GM18867 (cell line): ENCODE measurements around the gene DLEC1.

ENCODE experiments used
- ATAC-seq: cut with Tn5 transposase; IDR thresholded peaks from one replicate; pipeline ENCODE4 v1.9.1; 2021; ENCODE audit warnings: mild to moderate bottlenecking, moderate library complexity; ENCODE audit not compliant: unreplicated experiment

Gene DLEC1

DNA sequence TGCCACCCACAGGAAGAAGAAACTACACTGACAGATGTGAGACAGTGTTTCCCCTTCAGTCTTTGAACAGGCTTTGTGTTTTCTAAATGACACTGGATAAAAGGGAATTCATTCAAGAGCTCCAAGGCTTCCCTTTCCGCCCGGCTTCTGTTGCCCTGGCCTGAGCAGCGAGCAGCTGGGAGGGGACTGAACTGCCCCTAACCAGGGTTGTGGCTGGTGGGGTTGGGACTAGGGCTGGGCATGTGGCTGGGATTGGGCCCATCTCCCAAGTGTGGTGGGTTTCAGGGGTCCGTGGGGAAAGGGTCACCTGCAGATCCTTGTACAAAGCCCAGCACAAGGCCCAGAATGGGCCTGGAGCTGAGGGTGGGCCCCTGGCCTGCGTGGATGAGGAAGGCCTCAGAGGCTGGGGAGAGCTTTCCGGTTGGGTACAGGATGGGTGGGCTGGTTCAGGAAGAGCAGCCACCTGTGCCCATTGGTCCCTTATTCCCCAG is 38.0 kb upstream of the DLEC1 start:
- no peak for ATAC-seq

GRCh38 chr3:38001456-38002081 is 37.4 kb upstream of the DLEC1 start:
- no peak for ATAC-seq

DNA sequence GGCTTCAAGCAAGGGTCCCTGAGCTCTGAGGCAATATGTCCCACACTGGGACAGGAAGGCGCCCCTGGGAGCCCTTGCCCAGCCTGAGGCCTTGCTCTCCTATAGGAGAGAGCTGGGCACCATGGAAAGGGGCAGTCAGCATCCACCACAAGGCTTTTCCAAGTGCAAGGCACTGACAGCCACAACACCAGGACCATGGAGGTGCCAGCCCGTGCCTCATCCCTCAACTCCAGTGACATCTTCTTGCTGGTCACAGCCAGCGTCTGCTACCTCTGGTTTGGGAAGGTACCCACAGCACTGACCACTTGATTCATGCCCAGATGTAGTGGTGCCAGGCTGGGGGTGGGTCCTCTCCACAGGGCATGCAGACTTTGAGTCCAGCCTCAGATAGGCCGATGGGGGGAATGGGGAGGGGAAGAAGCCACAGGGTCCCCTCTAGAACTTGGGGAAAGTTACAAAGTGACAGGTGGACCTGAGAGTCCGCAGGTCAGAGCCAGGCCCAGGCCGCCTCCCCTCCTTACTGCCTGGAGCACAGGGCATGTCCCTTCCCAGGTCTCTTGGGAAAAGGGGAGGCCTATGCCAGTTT is 36.6 kb upstream of the DLEC1 start:
- ATAC-seq = no peak

DNA sequence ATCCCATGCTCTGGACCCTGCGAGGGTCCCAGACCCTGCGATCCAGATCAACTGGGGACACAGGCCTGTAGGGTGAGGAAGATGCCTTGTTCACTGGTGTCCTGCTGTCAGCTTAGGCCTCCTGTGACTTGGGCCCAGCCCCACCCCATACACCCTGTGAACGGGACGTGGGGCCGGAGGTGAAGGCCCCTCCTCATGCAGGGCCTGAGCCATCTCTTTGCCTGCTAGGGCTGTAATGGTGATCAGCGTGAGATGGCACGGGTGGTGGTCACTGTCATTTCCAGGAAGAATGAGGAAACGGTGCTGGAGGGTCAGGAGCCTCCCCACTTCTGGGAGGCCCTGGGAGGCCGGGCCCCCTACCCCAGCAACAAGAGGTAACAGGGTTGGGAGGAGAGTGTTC is 36.1 kb upstream of the DLEC1 start:
- no peak for ATAC-seq

GRCh38 chr3:38003371-38003816 is 35.6 kb upstream of the DLEC1 start:
- no peak for ATAC-seq

GRCh38 chr3:38003817-38004414 is 35.1 kb upstream of the DLEC1 start:
- no peak for ATAC-seq

GRCh38 chr3:38004415-38005075 is 34.5 kb upstream of the DLEC1 start:
- peak; percentile 61 for ATAC-seq

DNA sequence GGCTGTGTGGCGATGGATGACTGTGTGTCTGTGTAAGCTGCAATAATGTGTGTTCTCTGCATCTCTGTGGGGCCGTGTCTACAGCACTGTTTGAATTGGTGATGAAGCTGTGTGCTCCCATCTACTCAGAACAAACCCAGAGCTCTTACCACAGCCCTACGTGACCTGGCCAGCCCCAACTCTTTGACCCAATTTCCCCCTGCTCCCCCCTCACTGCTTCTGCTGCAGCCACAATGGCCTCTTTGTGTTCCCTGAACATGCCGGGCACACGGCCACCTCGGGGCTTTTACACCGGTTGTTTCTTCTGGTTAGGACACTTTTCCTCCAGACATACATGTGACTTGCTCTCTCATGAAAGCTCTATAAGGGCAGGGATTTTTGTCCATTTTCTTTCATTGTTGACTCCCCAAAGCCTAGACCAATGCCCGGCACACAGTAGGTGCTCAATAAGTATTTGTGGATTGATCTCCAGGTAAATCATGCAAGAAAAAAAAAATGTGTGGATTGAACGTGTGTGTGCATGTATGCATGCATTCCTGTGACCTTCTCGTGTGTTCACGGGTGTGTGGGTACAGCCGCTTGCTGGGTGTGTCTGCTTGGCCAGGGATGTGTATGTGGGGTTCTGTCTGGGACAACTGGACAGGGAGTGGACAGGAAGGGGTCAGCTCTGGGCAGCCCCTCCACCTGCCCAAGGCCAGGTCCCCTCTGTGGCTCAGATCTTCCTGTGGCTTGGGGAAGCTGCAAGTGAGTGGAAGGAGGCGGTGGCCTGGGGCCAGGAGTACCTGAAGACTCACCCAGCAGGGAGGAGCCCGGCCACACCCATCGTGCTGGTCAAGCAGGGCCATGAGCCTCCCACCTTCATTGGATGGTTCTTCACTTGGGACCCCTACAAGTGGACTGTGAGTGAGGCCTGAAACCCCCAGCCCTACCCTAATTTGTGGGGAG is 33.7 kb upstream of the DLEC1 start:
- no peak for ATAC-seq

GRCh38 chr3:38006031-38006430 is 33.0 kb upstream of the DLEC1 start:
- no peak for ATAC-seq

- no peak for ATAC-seq
Measured at GRCh38 chr3:38006445-38006995, 32.5 kb upstream of the DLEC1 start.

DNA sequence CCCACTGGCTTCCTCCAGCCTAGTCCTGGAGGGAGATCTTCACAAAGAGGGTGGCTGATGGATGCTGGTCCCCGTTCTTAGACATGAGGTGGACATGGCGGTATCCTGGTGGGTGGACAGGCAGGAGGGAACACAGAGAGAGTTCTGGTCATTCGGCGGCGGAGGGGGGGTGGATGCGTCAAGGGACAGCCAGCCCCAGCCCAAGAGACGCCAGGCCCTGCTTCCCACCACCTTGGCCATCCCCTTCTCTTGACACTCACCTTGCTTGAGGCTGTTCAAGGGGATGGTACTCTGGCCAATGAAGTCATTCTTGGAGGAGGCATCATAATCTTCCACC is 31.3 kb upstream of the DLEC1 start:
- no peak for ATAC-seq

DNA sequence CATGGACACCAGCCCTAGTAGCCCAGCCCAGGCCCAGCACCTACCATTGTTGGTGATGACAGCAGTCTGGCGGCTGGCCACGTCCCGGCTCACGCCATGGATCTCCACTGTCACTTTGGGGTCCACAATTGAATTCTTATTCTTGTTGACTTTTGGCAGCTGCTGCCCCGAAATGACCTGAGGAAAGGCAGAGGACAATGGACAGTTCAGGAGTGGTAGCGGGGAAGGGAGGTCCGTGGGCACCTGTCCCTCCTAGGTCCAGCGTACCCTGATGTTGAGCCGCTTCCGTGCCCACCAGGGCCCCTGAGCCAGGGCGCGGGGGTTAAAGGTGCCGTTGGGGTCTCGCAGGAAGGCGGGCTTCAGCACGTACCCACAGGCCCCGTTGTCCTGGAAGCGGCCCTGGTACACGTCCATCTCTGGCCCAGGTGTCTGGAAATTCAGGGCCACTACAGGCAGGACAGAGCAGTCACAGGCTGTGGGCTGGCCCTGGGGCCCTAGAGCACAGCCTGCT is 30.8 kb upstream of the DLEC1 start:
- ATAC-seq = no peak

DNA sequence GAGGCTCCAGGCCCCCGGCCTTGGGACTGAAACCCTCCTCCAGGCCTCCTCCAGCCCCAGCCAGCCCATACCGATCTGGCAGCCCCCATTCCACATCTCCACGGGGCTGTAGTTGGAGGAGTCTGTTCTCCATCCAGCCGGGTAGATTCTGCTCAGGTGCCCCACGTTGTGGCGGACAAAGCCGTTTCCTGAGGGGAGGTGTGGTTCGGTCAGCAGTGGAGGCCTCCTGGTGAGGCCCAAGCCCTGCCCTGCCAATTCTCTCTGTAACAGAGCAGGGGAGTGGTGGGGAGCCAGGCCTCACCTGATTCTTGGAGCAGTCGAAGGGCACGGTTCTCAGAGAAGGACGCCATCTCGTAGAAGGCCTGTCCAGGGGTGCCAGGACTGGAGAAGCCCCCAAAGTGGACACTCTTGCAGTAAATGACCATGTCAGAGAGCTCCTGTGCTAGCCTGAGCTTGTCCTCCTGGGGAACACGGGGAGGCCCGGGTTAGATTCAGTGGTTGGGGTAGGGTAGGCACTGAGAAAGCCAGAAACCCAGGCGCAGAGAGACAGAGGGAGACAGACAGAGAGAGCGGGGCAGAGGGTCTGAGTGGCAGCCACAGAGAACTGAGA is 29.9 kb upstream of the DLEC1 start:
- no peak for ATAC-seq

- no peak for ATAC-seq
Measured at GRCh38 chr3:38009807-38010591, 29.0 kb upstream of the DLEC1 start.

DNA sequence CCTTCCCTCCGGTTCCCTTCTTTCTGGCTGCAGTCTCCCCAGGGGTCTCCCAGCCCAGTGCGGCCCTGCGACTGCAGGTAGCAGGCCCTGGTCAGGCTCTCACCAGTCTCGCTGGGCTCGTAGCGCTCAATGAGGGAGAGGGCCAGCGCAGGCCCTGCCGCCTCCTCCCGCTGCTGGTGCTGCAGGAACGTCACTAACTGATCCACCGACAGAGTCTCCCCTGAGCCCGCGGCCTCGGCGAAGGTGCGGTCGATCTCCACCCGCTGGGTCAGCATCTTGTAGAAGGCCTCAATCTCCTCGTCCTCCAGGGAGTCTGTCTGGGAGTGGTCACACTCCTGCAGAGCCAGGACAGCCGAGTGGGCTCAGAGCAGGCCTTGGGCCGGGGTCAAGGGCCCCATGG is 27.9 kb upstream of the DLEC1 start:
- ATAC-seq = no peak

DNA sequence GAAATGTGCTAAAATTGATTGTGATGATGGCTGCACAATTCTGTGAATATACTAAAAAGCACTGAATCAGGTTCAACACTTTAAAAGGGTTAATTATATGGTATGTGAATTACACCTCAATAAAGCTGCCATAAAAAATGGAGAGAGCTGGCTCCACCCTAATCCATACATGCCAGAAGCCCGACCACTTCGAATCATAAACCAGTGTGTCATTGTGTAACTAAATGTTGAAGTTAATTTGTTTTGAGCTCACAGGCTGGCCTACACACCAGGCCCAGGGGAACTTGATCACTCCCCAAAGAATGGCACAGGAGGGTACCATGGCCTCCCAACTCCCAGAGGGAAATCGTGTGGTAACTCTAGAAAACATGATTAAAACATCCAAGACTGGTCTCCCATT is 23.5 kb upstream of the DLEC1 start:
- no peak for ATAC-seq

DNA sequence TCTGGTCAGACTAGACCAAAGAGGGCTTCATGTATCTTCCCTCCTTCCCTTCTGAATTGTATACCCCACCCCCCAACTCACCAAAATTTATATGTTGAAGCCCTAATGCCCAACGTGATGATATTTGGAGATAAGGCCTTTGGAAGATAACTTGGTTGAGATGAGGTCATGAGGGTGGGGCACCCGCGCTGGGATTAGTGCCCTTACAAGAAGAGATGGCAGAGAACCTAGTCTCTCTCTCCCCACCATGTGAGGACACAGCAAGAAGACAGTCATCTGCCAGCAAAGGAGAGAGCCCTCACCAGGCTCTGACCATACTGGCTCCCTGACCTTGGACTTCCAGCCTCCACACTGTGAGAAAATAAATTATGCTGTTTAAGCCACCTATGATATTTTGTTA is 23.0 kb upstream of the DLEC1 start:
- no peak for ATAC-seq

DNA sequence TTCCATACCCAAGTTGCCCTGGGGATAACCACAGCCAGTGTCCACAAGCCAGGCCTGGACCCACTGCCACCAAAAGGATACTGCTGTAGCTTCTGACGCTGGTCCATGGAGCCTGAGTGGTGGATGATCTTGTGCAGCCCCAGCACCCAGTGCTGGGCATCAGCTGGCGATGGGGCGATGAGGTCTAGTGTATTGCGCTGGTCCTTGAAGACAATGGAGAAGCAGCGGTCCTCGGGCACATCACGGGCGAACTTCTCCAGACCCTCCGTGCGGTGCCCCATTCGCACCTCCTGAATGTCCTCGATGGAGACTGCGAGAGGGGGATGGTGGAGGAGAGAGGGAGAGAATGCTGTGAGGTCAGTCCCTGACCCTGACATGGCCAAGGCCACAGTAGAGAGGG is 22.6 kb upstream of the DLEC1 start:
- ATAC-seq = no peak

GRCh38 chr3:38016847-38017444 is 22.1 kb upstream of the DLEC1 start:
- no peak for ATAC-seq
